LoVo (cell line): Measurements from ENCODE around the gene TEDC2.
"Not testable (repeated sequence)": the region's sequence is repeated elsewhere in the genome, so short reads cannot be mapped to it uniquely, and the experiment has no call there.

Experiments
- DNase-seq: peaks from one replicate; pipeline ENCODE4 v3.0.0-alpha.2; 2016; ENCODE audit warnings: low spot score

Gene TEDC2

DNA sequence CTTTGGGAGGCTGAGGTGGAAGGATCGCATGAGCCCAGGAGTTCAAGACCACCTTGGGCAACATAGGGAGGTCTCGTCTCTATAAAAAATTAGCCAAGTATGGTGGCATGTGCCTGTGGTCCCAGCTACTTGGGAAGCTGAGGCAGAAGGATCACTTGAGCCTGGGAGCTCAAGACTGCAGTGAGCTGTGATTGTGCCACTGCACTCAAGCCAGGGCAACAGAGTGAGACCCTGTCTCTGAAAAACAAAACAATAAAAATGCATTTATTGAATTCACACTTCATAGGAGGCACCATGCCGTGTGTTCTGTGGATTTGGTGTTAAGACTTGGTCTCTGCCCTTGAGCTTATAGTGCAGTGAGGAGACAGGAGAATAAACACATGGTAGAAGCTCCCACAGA lies 17.4 kb downstream of the TEDC2 start:
- no peak for DNase-seq

DNA sequence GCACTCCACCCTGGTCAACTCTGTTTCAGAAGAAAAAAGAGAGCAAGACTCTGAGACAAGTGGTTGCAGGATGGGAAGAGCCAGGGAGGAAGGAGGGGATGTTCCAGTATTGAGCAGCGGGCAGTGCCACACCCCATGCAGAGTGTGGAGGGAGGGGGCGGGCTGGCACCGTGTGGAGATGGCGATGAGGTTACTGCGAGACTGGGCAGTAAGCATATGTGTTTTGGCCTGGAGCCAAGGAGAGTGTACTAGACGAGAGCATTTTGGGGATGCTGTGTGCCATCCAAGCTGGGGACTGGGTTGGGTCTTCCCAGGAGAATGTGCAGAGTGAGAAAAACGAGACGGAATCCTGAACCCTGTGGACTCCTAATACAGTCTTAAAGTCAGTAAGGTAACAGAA lies 18.4 kb downstream of the TEDC2 start:
- no peak for DNase-seq

DNA sequence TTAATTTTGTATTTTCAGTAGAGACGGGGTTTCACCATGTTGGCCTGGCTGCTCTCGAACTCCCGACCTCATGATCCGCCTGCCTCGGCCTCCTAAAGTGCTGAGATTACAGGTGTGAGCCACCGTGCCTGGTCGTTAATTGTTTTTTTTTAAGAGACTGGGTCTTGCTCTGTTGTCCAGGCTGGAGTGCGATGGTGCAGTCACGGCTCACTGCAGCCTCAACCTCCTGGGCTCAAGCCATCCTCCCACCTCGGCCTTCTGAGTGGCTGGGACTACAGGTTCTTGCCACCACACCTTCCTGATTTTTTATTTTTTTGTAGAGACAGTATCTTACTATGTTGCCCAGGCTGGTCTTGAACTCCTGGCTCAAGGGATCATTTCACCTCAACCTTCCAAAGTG lies 20.1 kb downstream of the TEDC2 start:
- not testable (repeated sequence) for DNase-seq

DNA sequence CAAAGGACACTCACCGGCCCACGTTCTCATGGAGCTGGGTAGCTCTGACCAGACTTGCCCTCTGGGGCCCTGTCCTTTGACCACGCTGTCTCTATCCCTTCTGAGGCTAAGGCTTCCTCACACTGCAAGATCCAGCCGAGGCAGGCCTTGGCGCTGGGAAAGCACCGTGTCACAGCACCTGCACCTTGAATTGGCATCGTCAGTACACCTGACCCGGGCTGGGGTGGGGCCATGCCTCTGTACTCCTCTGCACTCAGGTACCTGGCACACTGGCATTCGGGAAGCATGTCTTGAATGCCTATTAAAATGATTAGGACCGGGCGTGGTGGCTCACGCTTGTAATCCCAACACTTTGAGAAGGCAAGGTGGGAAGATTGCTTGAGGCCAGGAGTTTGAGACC lies 21.0 kb downstream of the TEDC2 start:
- DNase-seq = no peak

GRCh38 chr16:2481676-2482075 lies 21.8 kb downstream of the TEDC2 start:
- DNase-seq = no peak

DNA sequence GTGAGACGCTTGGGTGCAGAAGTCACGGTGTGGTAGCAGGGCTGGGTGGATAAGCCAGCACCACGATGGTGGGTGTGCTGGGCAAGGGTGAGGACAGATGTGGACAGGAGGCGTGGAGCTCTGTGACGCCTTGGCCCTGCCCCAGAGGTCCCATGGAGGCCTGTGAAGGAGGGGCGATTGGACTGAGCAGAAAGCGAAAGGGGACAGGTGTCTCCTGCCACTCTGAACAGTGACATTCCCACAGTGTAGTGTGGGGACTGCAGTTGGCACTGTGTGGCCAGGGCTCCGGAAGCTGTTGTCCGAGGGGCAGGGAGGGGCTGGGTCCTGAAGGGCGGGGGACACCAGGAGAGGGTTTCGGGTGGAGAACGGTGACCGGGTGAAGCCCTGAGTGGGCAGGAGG lies 22.3 kb downstream of the TEDC2 start:
- DNase-seq = no peak

- DNase-seq = no peak
Measured at GRCh38 chr16:2482708-2483534, 23.0 kb downstream of the TEDC2 start.

DNA sequence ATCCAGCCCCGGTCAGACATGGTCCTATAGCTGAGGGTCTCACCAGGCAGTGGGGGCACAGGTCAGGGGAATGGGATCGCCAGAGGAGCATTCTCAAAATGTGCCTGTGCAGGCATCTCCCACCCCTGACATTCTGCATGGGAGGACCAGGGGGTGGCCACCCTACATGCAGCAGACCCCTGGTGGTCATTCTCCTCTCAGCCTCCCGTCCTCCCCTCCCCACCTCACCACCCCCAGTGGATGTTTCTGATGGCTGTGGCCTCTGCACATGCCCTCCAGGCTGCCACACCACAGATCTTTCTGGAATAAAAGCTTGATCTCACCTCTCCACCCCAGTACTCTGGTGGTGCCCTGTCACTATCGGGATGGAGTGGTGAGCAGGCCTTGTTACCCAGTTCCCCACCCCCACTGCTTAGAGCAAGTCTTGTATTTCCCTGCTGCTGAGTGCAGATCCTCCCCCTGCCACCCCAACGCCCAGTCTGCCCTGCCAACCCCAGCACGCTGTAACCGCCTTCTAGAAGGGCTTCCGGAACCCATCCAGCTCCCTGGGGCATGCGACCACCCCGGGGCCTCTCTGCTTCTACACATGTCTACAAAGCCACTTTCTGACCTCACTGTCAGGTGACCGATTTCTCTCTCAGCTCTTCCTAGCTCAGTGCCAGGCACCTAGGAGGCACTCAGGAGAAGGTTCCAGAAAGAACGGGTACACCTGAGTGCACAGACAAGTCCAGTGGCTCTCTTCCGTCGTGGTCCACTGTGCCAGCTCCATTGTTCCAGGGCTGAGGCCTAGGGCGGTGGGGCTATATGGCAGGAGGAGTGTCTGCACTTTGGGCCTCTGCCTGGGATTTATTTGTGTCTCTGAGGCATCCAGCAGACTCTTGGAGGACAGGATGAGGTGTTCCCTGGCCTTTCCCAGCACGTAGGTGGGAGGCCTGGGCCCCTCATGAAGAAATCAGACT lies 24.3 kb downstream of the TEDC2 start:
- DNase-seq = no peak

- no peak for DNase-seq
Measured at GRCh38 chr16:2484898-2485508, 25.1 kb downstream of the TEDC2 start.

DNA sequence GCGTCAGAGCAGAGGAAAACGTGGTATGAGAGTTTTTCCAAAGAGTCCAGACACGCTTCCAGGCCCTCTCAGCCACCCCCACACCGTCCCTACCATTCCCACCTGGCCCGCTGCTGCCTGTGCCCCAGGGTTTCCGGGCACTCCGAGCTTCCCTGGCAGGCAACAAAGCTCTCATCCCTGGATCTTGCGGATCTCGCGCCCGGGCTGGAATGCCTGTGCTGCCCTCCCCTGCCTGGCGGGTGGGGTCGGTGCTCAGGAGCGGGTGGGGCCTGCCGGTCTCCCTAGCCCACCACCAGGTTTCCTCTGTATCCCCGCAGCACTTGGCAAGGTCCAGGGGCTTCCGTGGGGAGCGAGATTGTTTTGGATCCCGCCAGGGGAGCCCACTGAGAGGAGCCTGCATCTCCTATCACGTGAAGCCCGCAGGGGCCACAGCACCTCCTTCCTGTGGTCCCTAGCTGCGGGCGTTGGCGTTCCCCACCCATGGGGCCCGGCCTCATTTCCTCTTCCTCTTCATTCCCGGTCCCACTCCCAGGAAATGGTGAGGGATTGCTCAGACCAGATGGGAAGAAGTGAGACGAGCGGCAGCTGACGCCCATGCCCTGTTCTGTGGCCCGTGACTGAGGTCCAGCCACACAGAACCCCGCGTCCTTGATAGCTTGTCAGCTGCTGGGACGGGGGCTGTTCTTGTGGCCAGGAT lies 26.1 kb downstream of the TEDC2 start:
- DNase-seq = no peak

- no peak for DNase-seq
Measured at GRCh38 chr16:2486645-2487516, 27.0 kb downstream of the TEDC2 start.

DNA sequence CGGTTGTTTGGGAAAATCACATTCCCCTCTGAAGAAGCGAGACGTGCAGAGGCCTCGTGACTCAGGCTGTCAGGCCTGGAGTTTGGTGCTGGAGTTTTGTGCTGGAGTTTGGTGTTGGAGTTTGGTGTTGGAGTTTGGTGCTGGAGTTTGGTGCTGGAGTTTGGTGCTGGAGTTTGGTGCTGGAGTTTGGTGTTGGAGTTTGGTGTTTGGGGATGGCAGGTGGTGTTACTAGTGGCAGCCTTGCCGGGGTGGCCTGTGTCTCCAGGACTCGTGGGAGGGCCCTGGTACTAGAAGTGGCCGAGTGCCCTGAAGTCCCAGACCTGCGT lies 27.6 kb downstream of the TEDC2 start:
- DNase-seq = no peak

- no peak for DNase-seq
Measured at GRCh38 chr16:2487903-2488531, 28.1 kb downstream of the TEDC2 start.

- no peak for DNase-seq
Measured at GRCh38 chr16:2489581-2489980, 29.7 kb downstream of the TEDC2 start.

DNA sequence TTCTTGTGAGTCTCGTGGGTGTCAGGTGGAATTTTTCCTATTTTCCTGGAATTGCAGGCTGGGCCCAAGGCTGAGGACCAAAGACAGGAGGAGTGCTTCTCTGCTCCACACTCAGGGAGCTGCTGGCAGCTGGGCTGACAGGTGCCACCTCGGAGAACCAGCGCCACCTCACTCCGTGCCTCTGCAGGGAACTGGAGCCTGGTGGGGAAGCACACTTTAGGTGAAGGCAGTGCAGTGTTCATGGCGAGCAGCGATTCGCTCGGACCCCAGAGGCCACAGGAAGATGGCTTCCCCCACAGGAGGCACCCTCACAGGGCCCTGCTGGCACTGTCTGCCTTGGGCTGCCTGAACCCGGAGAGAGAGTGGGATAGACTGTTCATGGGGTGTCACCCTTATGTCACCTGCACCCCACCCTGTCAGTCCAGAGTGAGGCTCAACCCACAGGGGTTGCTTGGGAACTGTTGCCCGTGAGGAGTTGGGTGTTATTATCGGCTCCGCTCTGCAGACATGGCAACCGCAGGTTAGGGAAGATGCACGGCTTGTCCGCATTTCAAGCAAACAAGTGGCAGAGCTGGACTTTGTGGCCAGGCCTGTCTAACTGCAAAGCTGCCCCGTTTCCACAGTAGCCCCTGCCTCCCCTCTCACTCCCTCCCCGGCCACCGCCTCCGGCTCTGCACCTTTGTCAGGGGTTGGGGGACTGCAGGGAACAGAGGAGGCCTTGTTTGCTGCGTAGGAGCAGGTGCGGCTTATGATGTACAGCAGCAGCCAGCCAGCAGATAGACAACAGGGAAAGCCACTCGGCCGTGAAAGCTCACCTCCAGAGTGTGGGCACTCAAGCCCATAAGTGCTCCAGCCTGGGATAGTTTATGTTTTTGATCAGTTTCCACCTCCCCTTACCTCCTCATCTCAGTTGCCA lies 30.5 kb downstream of the TEDC2 start:
- DNase-seq = no peak

GRCh38 chr16:2492292-2492691 lies 32.4 kb downstream of the TEDC2 start:
- DNase-seq = no peak

DNA sequence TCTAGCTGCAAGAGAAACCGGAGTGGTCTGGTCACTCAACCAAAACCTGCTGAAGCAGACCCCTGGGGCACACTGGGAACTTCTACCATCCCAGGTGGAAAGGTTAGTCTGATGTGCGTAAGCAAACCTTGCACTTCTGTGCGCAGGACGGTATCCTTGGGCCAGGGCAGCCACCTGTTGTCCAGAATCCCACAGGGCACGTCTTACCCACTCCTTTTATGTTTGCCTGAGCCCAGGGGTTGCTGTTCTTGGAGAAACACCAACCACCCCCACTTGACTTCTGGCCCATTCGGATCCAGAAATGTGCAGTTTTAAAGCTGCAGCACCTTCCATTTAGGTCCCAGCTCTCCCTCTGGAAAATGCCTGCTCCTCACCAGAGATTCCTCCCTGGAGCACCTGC lies 33.7 kb downstream of the TEDC2 start:
- no peak for DNase-seq

GRCh38 chr16:2494616-2495015 lies 34.7 kb downstream of the TEDC2 start:
- DNase-seq = no peak

GRCh38 chr16:2495041-2495440 lies 35.1 kb downstream of the TEDC2 start:
- DNase-seq = no peak
